BJ (cell line): ENCODE results near the gene COG5. TPM values are rescaled to one million over a fixed set of nuclear protein-coding genes. Genes with fewer than 3 reads are reported as not detected.

Source experiments
- CTCF ChIA-PET: fragments of 350-600 bp; formaldehyde crosslinking; extraction: SDS; loops from one replicate; lab custom pipeline; 2021; ENCODE audit warnings: antibody characterized with exemption, inconsistent platforms; lab: Yijun Ruan, JAX
- POLR2A ChIA-PET: fragments of 300-600 bp; sonication (Branson Sonifier 250); formaldehyde crosslinking; extraction: SDS; loops from one replicate; lab custom pipeline; 2021; ENCODE audit warnings: antibody characterized with exemption; lab: Charles Lee
- DNase-seq: peaks from one replicate; pipeline ENCODE4 v3.0.0-alpha.2; 2011; ENCODE audit warnings: low read depth
- H3K27me3 ChIP-seq: 2 replicates; pipeline ENCODE4 v1.6.0; 2011; ENCODE audit warnings: low read length; ENCODE audit not compliant: control insufficient read depth, insufficient read depth
- H3K36me3 ChIP-seq: 2 replicates; pipeline ENCODE4 v1.5.1; 2011; ENCODE audit warnings: low read length; ENCODE audit not compliant: control insufficient read depth, insufficient read depth
- H3K4me3 ChIP-seq: 2 replicates; pipeline ENCODE4 v1.5.1; 2011; ENCODE audit warnings: low read depth, mild to moderate bottlenecking, control low read depth, low read length
- polyA plus RNA-seq: library from polyadenylated mRNA; depleted of rRNA; stranded (reverse); fragments of >200 nt; gene quantifications from 2 replicates; pipeline ENCODE4 v1.2.3, GENCODE V29; 2011
- TF ChIP-seq, protein P1 (sequence below): IDR thresholded peaks from 2 replicates; pipeline ENCODE4 v1.5.1; 2011; ENCODE audit warnings: low read depth, mild to moderate bottlenecking, control low read depth, inconsistent platforms, low read length, moderate library complexity; ENCODE audit not compliant: insufficient read depth

The COG5 gene
- polyA plus RNA-seq, 1 experiment, result 20.5 TPM

DNA sequence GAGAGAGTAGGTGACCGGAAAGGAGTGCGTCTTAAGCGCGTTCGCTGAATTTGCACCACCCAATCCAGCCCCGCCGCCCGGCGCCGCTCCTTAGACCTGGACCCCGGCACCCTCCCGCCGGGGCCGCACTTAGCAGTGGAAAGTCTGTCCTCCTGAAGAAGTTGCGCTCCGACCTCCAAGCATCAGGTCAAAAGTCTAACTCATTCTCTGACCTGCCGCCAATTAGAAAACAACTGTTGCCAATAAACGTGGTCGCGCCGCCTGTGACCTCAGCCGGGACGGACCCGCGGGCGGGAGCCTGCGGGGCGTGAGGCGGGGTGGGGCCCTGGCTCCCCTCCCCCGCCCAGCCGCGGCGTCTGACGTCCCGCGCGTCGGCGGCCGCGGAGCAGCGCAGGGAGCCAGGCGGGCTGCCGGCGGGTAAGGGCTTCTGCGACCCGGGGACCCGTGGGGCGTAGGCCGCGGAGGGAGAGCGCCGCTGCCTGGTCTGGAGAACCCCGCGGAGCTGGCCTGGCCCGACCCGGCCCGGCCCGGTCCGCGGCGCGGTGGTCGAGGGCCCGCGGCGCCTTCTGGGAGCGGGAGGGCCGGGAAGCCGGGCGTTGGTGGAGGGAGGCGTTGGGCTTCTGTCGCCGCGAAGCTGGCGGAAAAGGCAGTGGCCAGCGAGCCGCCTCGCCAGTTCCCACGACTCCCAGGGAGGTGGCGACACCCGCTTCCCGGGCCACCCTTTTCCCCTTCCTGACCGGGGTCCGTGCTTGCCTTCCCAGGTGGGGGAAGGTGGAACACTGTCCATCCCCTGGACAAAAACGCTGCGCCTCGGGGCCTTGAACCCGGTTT is 16.4 kb upstream of the COG5 start, which contains the start of gene BCAP29:
TSS of gene BCAP29 (plus strand) at position 362 of the 831 bp plus-strand sequence. CDS start 527 bp downstream, outside the sequence.
- Histone ChIP-seq H3K36me3 (no peaks in the 10 kb centered on the region), H3K4me3 (peak within 1 kb of the TSS; percentile 69), H3K27me3 (no peaks in the 10 kb centered on the region)
- CTCF ChIA-PET, result interaction anchor here (0.7 to 1.4 kb wide), 2 partner anchors 117 to 147 kb away, joined by 3 read pairs; no protein-coding TSS in a partner anchor
- POLR2A ChIA-PET, result no interaction called here
- TF ChIP-seq, protein P1, sequence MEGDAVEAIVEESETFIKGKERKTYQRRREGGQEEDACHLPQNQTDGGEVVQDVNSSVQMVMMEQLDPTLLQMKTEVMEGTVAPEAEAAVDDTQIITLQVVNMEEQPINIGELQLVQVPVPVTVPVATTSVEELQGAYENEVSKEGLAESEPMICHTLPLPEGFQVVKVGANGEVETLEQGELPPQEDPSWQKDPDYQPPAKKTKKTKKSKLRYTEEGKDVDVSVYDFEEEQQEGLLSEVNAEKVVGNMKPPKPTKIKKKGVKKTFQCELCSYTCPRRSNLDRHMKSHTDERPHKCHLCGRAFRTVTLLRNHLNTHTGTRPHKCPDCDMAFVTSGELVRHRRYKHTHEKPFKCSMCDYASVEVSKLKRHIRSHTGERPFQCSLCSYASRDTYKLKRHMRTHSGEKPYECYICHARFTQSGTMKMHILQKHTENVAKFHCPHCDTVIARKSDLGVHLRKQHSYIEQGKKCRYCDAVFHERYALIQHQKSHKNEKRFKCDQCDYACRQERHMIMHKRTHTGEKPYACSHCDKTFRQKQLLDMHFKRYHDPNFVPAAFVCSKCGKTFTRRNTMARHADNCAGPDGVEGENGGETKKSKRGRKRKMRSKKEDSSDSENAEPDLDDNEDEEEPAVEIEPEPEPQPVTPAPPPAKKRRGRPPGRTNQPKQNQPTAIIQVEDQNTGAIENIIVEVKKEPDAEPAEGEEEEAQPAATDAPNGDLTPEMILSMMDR, result peak; percentile 23; the same call in 1 of the 2 replicates
- DNase-seq, result no peak

DNA sequence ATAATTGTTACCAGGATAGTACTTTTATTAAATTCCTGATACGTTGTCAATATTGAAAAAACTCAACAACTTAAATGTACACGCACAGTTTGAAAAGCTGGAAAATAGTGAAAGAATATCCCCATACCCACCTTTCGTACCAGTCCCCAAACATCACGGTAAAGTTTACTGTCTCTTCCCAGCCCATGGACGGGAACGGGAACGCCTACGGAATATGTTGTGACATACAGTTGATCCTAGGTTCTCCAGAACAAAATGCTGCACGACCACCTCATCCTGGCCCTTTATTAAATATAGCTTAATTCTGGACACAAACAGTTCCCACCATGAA is 15.8 kb upstream of the COG5 start:
- ChIA-PET CTCF (interaction anchor here (1.4 kb wide), 1 partner anchor 117 kb away, joined by 3 read pairs; no protein-coding TSS in a partner anchor), POLR2A (no interaction called here)
- Histone ChIP-seq H3K36me3 (no peaks in the 10 kb centered on the region), H3K27me3 (no peaks in the 10 kb centered on the region), H3K4me3 (peak overlapping the region; percentile 69)
- TF ChIP-seq, protein P1, result no peak
- no peak for DNase-seq

DNA sequence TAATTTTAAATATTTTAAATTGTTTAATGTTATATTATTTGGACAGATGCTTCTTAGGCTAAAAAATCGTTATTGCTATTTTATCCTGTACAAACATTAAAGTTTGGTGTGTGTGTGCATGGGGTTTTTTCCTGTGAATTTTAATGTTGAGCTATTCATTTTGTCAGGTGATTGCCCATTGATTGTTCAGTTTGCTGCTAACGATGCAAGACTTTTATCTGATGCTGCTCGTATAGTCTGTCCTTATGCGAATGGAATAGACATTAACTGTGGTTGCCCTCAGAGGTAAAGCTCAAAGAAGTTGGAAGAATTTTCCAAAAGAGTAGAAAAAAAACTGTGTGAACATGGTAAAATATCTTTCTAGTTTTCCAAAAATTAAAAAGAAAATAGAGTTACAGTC is 9.8 kb upstream of the COG5 start:
- POLR2A ChIA-PET, result no interaction called here
- TF ChIP-seq, protein P1, result no peak
- CTCF ChIA-PET, result no interaction called here
- Histone ChIP-seq H3K27me3 (no peaks in the 10 kb centered on the region), H3K4me3 (no peak overlapping the region), H3K36me3 (no peaks in the 10 kb centered on the region)
- DNase-seq, result no peak

DNA sequence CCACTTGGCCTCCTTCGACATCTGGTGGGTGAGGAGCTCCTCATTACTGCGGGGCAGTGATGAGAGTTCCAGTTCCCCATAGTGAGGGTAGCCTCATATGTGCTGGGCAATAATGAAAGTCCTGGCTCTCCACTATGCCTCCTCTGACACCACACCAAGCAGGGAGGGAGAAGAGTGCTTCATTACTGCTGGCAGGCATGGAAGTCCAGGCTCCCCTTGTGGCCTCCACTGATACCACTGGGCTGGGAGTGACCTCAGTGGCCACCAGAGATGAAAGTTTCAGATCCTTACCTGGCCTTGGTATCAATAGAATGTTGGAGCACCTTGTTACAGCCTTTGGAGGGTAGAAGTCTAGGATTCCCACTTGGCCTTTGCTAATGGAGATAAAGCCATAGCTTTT is 6.6 kb upstream of the COG5 start:
- TF ChIP-seq, protein P1, result no peak
- ChIA-PET POLR2A (no interaction called here), CTCF (no interaction called here)
- no peaks in the 10 kb centered on the region for H3K27me3 ChIP-seq
- no peak for DNase-seq
- no peaks in the 10 kb centered on the region for H3K36me3 ChIP-seq
- no peak overlapping the region for H3K4me3 ChIP-seq

DNA sequence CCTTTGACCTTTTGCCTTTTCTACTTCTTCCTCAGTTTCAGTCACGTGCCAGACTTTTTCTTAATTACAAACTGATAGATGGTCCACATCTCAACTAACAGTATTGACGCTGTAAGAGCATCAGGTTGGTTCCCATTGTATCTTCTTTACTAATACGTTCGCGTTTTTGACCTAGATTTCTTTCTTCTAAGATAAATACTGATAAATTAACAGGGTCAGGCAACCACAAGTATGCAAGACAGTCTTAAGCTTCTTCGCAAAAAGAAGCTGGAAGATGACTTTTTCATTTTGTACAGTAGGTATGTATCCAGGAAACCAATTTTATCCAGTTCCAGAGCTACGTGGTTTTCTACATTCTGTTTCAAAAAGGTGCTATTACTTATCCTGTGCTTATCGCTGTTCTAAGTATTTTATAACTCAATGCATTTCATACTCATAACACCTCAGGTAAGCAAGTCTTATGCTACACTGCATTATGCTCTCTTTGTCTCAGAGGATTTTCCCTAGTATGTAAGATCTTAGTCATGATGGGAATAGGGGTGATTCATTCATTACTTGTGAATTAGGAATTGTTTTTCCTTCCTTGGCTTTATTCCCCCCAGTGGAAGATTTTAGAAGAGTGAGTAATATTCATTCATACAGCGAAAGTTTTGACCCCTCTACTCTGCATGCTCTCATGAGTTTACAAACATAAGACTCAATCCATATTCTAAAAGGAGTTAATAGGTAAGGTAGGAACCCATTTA is 1.0 kb upstream of the COG5 start:
- Histone ChIP-seq H3K36me3 (no peaks in the 10 kb centered on the region), H3K27me3 (no peaks in the 10 kb centered on the region), H3K4me3 (peak overlapping the region; percentile 92)
- ChIA-PET POLR2A (interaction anchor here (1.4 kb wide), 1 partner anchor 396 kb away, joined by 4 read pairs; the partner anchor contains the start of gene HBP1), CTCF (interaction anchor here (0.6 to 1.6 kb wide), 9 partner anchors 11 to 912 kb away, joined by 3 to 5 read pairs (median 3); no protein-coding TSS in a partner anchor)
- TF ChIP-seq, protein P1, result no peak
- peak; percentile 59 for DNase-seq
